HG03520 (cell line): Measurements from ENCODE around the gene AJM1.
"Not testable (repeated sequence)": the region's sequence is repeated elsewhere in the genome, so short reads cannot be mapped to it uniquely, and the experiment has no call there.

Experiments
- ATAC-seq: cut with Tn5 transposase; IDR thresholded peaks from one replicate; pipeline ENCODE4 v1.9.1; 2021; ENCODE audit warnings: mild to moderate bottlenecking, moderate library complexity; ENCODE audit not compliant: unreplicated experiment

Gene AJM1

DNA sequence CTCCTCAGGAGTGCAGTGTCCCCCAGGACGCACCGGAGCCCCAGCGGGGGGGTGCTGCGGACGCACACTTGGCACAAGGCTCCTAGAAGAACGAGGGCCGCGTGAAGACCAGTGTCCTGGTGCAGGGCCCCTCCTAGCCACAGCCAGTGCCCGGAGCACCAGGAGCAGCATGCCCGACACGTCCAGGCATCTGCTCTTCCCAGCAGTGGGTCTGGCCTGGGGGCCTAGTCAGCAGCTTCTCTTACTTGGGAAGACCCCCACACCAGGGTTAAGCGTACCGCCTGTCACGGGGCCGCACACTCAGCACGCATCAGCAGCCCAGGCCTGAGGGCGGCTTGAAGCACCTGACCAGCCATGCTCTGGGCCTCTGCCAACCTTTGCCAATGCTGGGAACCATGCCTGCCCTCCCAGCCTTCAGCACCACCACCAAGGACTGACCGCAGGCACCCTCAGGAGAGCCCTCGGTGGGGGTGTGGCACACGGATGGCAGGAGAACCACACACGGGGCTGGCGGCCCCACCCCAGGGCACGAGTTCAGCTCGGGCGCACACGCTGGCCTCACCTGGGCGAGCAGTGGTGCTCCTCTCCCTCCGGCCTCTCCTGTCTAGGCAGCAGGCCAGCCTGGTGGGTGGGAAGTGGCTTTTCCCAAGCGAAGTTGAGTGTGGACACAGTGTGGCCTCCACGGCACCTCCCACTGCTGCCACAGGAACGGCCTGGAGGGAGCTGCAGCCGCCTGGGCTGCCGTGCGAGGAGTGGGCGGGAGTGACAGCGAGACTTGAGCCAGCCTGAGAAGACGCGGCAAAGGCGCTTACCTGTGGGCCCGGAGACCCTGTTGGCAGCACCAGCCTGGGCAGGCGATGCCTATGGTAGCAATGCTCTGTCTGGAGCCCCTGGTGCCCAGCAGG lies 12.0 kb upstream of the AJM1 start:
- ATAC-seq, result no peak

DNA sequence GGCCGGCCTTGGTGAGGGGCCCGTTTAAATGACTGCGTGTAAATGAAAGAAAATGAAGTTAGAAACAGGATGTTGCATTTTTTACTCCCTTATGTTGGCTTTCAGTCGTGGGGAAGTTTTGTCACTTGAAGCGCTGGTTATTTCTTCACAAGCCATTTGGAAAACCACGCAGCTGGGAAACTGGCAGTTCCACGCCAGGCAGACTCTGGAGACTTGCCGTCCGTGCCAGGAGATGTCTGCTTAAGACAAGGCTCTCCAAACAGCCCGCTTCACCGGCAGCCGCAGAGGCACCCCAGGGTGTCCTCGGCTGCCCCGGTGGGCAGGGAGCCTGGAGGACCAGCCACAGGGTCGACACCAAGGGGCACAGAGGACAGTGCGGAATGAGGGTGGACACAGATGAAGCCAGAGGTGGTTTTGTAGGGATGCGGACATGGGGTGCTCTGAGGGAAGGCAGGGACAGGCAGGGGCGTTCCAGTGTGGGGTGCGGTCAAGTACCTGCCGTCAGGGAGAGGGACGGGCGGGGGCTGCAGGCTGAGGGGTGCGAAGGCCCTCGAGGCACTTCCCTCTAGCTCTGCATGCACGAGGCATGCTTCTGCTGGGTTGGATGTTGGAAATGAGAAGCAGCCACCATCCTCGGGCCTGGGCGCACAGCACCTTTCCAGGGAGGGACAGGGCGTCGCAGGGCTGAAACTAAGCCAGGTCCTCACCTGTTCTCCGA lies 11.1 kb upstream of the AJM1 start:
- no peak for ATAC-seq

DNA sequence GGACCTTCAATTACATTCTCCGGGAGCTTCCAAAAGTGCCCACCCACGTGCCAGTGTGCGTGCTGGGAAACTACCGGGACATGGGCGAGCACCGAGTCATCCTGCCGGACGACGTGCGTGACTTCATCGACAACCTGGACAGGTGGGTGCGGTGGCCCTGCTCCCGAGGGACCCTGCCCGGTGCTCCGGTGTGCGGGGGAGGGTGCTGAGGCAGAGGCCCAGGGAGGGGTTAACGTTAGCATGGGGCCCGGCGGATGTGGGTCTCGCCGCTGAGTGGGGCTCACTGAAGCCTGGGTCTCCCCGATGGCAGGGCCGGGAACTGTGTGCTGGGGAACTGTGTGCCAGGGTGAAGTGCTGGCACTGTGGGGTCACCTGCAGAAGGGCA lies 10.6 kb upstream of the AJM1 start:
- no peak for ATAC-seq

DNA sequence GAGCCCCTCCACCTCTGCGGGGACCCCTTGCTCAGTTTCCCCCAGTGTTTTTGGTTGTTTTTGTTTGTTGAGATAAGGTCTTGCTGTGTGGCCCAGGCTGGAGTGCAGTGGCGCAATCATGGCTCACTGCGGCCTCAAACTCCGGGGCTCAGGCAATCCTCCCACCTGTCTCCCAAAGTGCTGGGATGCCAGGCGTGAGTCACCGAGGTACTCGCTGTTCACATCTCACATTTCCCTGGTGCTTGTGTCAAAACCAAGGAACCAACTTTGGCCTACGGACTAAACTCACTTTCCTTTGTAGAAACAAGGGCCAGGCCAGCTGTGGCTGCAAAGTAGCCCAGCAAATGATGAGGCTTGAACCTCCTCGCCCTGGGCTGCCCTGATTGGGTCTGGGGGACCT lies 9.7 kb upstream of the AJM1 start:
- no peak for ATAC-seq

DNA sequence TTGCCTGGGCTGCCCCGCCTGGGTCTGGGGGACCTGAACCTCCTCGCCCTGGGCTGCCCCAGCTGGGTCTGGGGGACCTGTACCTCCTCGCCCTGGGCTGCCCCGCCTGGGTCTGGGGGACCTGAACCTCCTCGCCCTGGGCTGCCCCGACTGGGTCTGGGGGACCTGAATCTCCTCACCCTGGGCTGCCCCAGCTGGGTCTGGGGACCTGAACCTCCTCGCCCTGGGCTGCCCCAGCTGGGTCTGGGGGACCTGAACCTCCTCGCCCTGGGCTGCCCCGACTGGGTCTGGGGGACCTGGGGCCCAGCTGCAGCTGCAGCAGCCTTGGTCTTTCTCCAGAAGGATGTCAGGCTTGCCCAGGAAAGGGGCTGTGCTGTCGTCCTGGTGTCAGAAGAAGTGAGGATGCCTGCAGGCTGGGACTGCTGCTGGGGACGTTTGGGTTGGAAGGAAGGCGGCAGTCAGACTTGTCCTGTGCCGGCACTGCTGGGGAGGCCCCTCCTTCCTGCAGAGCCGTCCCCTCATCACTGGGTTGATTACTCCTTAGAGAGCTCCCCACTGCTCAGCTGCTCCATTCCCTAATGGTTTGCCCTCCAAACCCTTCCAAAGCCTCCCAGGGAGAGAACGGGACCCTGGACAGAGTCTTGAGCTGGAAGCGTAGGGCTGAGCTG lies 8.8 kb upstream of the AJM1 start:
- not testable (repeated sequence) for ATAC-seq

DNA sequence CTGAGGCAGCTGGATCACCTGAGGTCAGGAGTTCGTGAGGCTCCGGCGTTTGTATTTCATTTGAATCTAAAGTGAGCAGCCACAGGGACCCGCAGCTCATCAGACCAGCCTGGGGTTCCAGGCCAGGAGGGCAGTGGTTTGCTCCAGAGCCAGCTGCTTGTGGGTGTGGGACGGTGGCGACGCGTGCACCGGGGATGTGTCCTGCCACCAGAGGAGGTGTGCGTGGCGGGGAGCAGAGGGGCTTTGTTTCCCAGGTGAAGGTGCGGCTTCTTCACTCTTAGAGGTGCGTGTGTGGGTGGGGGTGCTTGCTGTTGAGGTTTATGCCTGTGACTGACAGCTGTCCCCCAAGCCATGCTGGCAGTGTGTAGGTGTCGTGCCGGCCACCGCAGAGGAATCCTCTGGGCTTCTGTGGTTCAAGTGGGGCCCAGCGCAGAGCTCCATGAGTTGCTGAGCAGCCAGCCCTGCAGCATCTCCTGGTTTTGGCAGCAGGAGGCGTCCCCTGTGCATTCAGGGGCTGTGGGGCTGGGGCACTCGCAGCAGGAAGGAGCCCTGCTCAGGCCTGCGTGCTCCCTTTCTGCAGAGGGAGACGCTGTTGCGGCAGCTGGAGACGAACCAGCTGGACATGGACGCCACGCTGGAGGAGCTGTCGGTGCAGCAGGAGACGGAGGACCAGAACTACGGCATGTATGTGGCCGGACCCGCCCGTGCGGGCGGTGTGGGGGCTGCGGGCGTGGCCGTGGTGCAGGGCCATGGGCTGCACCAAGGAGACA lies 6.9 kb upstream of the AJM1 start:
- no peak for ATAC-seq

DNA sequence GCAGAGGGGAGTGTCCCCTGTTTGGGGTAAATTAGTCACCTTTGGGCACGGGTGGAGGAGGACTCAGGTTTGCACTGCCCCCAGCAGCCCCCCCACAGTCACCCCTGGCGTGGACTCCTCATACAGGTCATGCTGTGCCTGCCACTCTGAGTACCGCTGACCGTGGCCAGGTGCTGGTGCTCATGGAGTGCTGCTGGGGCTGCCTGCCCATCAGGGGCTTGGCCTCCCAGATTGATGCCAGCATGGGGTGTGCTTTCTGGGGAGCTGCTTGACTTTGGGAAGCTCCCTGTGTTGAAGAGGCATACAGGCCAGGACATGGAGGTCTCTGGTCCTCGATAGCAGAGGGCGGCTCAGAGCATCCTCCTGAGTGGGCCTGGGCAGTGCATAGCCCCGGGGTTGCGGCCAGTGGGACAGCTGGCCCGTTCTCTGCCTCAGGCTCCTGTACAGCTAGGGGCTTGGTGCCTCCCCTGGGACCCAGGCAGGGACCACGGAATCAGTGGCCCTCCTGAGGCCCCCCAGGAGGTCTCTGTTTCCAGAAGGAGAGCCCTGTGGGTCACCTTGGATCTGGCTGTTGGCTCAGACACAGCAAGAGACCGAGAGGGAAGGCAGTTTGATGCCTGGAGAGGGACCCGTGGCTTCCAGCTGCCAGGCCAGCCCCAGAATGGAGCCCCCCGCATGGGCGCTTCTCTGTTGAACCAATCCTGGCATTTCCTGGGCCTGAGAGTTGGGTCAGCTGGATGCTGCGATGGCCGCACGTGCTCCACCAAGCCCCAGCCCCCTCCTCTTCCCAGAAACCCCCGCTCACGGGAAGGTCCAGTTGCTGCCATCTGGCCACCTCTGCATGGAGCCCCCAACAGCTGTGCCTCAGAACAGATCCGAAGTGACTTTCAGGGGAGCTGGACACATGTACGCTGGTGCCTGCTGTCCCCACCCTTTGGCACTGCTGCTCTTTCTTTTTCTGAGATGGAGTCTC lies 6.1 kb upstream of the AJM1 start:
- ATAC-seq, result no peak

DNA sequence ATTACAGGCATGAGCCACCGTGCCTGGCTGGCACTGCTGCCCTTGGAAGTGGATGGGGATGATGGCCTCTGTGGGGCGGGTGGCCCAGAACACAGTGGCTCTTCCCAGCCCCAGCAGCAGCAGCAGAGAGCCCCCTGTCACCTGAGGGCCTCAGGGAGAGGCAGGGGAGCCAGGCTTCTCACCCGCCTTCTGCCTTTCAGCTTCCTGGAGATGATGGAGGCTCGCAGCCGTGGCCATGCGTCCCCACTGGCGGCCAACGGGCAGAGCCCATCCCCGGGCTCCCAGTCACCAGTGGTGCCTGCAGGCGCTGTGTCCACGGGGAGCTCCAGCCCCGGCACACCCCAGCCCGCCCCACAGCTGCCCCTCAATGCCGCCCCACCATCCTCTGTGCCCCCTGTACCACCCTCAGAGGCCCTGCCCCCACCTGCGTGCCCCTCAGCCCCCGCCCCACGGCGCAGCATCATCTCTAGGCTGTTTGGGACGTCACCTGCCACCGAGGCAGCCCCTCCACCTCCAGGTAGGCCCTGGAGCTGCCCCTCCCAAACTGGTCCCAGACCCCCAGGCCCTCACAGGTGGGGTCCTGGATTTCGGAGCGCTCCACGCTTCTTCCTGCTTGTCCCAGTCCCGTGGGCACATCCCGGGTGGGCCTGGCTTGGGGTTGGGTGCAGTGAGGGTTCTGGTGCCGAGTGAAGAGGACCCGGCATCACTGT lies 5.0 kb upstream of the AJM1 start:
- no peak for ATAC-seq

DNA sequence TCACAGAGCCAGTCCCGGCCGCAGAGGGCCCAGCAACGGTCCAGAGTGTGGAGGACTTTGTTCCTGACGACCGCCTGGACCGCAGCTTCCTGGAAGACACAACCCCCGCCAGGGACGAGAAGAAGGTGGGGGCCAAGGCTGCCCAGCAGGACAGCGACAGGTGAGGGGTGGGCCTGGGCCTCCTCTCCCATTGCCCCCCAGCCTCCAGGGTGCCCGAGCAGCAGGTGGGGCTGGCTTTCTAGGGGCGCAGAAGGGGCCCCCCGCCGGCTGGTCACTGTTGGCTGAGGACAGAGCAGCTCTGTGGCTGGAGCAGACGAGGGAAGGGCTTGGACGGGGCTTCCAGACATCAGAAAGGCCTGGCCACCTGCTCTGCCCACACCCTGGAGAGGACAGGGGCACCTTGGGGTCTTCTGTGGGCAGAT lies 4.4 kb upstream of the AJM1 start:
- not testable (repeated sequence) for ATAC-seq

DNA sequence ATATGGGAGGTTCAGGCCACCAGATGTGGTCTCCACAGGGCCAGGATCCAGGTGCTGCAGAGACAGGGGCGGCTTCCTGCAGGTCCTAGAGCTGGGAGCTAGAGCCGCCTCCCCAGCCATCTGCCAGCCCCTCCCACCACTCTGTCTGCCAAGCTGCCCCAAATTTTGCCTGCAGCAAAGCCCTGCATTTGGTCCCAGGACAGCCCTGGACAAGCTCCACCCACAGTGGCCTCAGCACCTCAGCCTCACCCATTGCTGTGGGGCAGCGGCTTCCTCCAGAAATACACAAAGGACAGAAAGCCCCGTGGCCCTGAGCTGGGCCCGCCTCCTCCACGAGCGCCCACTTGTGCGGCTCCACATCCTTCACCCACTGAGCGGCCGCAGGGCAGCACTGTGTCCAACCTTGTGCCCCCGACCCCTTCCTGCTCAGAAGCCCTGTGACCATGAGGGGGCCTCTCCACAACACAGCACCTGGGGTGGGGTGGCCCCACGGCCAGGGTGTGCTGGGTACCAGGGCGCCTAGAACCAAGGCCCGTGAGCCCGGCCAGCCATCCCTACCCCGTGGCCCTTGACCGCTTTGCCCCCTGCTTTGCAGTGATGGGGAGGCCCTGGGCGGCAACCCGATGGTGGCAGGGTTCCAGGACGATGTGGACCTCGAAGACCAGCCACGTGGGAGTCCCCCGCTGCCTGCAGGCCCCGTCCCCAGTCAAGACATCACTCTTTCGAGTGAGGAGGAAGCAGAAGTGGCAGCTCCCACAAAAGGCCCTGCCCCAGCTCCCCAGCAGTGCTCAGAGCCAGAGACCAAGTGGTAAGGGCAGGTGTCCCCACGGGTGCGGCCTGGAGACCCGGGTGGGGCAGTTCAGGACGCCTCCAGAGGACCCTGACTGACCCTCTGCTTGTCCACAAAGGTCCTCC lies 3.7 kb upstream of the AJM1 start:
- ATAC-seq, result no peak

DNA sequence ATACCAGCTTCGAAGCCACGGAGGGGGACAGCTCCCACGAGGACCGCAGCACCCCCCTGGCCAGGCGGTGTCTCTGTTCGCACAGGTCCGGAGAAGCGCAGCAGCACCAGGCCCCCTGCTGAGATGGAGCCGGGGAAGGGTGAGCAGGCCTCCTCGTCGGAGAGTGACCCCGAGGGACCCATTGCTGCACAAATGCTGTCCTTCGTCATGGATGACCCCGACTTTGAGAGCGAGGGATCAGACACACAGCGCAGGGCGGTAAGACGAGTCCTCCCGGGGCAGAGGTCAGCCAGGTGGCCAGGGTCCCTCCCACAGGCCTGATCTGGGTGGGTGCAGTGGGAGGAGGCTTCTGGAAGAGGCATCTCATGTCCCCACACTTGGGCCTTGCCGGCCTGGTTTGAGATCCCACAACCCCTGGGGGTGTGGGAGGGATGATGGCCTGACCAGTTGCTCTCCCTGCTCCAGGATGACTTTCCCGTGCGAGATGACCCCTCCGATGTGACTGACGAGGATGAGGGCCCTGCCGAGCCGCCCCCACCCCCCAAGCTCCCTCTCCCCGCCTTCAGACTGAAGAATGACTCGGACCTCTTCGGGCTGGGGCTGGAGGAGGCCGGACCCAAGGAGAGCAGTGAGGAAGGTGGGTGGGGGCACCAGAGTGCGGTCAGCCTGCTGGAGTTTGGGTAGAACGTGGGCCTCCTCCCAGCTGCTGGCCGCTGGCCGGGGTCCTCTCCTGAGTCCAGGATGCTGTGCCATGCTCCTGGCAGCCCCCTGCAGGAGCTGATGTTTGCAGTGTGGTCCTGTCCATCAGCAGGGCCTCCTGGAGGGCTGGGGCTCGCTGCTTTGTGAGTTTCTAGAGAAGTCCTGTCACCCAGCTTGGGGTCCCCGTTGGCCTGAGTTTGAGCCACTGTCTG lies 2.8 kb upstream of the AJM1 start:
- ATAC-seq, result no peak

DNA sequence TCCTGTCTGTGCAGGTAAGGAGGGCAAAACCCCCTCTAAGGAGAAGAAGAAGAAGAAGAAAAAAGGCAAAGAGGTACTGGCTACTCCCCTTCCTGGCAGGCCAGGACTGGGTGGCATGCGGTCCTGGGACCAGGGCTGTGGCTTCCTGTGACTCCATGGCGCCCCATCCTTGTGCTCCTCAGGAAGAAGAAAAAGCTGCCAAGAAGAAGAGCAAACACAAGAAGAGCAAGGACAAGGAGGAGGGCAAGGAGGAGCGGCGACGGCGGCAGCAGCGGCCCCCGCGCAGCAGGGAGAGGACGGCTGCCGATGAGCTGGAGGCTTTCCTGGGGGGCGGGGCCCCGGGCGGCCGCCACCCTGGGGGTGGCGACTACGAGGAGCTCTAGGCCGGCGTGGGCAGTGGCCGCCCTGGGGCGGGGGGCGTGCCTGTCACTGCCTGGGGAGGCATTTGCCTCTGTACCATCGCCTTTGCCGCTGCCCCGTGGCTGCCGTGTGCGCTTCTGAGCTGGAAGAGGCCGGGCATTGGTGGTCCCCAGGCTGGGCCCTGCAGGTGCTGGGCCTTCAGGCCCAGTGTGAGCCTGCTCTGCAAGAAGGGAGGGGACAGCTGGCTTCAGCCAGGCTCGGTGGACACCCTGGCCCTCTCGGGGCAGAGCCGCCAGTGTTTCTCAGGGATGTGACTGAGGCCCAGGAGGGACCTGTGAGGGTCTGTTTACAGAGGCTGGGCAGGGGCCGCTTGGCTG lies 2.0 kb upstream of the AJM1 start:
- no peak for ATAC-seq

DNA sequence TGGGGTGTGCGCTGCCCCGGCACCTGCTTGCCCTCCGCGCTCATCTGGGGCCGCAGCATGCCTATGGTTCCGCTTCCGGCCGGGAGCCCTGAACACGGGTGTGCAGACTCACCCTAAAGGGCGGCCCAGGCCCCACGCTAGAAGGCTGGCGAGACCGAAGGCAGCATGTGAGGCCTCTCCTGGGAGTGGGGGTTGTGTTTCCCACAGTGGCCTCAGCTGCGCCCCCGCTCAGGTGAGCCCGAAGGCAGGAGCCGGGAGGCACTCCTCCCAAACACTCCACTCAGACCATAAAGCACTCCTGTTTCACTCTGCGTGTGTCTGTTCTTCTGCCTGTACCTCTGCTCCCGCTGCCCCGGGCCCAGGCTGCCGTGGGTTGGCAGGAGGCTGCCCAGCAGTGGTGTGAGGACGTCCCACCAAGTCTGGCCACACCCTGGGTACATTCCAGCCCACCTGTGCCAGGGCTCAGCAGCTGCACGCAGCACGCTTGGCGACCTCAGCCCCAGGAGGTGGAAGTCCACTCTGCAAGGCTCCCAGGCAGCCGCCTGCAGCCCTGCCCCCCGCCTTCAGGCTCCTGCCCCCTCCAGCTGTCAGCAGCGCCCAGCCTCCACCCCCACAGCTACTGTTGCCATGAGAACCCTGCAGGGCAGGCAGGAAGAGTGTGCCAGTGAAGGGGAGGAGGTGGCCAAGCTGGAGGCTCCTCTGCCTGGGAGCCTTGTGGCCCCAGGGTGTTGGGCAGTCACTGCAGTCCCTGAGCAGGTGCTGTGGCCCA lies 1.2 kb upstream of the AJM1 start:
- ATAC-seq, result no peak

DNA sequence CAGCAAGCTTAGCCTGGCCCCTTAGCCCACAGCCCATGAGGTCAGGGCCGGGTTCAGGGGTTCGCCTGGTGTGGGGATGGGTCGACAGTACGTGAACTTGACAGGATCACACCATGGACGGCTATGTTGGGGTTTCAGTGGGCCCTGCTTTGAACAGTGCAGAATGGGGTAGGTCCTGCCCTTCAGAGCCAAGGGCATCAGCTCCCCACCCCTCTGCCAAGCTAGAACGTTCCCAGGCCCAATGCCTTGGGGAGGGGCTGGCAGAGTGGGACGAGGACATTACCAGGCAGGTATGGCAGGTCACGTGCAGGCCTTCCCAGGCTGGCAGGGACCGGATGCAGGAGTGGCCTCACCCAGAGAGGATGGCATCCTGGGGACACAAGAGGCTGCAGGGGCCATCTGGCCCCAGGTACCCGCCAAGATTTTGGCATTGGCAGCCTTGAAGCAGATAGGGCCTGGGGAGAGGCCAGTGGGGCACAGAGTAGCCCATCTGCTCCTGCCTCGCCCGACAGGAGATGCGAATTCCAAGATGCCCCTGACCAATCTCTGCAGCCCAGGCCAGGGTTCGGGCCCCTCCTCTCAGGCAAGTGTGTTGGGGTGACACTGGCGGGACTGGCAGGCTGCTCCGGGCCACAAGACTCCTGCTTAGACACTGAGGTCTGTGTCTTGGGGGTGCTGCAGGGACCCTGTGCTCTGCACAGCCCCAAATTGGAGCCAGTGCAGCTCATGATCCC lies 465 bp upstream of the AJM1 start:
- not testable (repeated sequence) for ATAC-seq
